Right lobe of liver (tissue), 6 donors: ENCODE measurements around the gene MEX3A. TPM values are rescaled to one million over a fixed set of nuclear protein-coding genes. Genes with fewer than 3 reads are reported as not detected.

Experiments
- ATAC-seq, 4 donors: fragments of 200-7000 bp; cut with Tn5 transposase; one replicate each; pipeline ENCODE4 v1.9.1; 2020; ENCODE audit warnings: mild to moderate bottlenecking in 4 of 4, moderate library complexity in 4 of 4
- DNase-seq, 3 donors: peaks; one replicate each; pipeline ENCODE4 v3.0.0-alpha.2; 2020
- H3K27ac ChIP-seq, 3 donors: fragments of 200-600 bp; one replicate each; pipeline ENCODE4 v1.8.0; 2022
- H3K27me3 ChIP-seq, 2 donors: fragments of 200-600 bp; one replicate each; pipeline ENCODE4 v1.8.0; 2022
- H3K36me3 ChIP-seq, 4 donors: fragments of 200-600 bp; sonication (generic) in 1 of 4; one replicate each; pipeline versions ENCODE4 v1.5.1 to v1.8.0; 2017 to 2022; ENCODE audit warnings: control low read depth in 1 of 4
- H3K4me1 ChIP-seq, 4 donors: fragments of 200-600 bp; sonication (generic) in 1 of 4; one replicate each; pipeline versions ENCODE4 v1.5.1 to v1.8.0; 2017 to 2022; ENCODE audit warnings: control low read depth in 1 of 4
- H3K4me3 ChIP-seq, 3 donors: fragments of 200-600 bp; one replicate each; pipeline ENCODE4 v1.8.0; 2022
- H3K9me3 ChIP-seq, 4 donors: fragments of 200-600 bp; sonication (generic) in 1 of 4; one replicate each; pipeline versions ENCODE4 v1.5.1 to v1.8.0; 2017 to 2022; ENCODE audit warnings: control low read depth in 1 of 4
- POLR2A ChIP-seq: fragments of 450-650 bp; IDR thresholded peaks from one replicate; pipeline ENCODE4 v1.6.1; 2017; ENCODE audit warnings: antibody characterized with exemption, mild to moderate bottlenecking
- WGBS: methylation state at CpG from one replicate; pipeline ENCODE4 v1.1.6; 2018; ENCODE audit warnings: low coverage, low lambda C conversion rate; ENCODE audit not compliant: insufficient coverage; ENCODE audit errors: missing lambda C conversion rate; 5-methylcytosine and 5-hydroxymethylcytosine counted together
- intact Hi-C, 2 donors: fragments of 100-400 bp; cut with DNase I; formaldehyde crosslinking; loops; one replicate each; pipeline versions ENCODE4 v1.11.2 to v1.14.1; 2022
- total RNA-seq, 6 experiments: library from RNA; depleted of rRNA in 2 of 6; stranded (reverse); fragments of >200 nt in 2 of 6; fragmentation: NEBNext Ultra II Directional in 3 of 6; extraction: Animal tissue kit (Norgen Biotek cat#: 25700) in 3 of 6; gene quantifications; one replicate each; pipeline versions ENCODE4 v1.1.0 to v1.2.4, GENCODE V29; 2016 to 2023
- TF ChIP-seq, protein P1 (sequence below), 4 donors: fragments of 200-600 bp in 3 of 4; fragments of 450-650 bp in 1 of 4; IDR thresholded peaks; one replicate each; pipeline versions ENCODE4 v1.5.1 to v1.8.0; 2016 to 2022; ENCODE audit warnings: antibody characterized with exemption in 4 of 4, mild to moderate bottlenecking in 2 of 4
- donor health status: DM: no; HTN: yes; CAD: no.
- donor health status: DM: no; HTN: no; CAD: no.
- donor health status: DM: no; HTN: no; CAD: no.
- donor health status: DM: no; HTN: yes; CAD: no.
- donor health status: DM: no; HTN: yes; CAD: no.

Gene MEX3A
- total RNA-seq, 6 experiments from 2014 or later, result 0.35 to 1.4 (median 0.83) TPM

- WGBS, result 81% methylated on average over 7 of the region's 10 CpGs
- H3K27ac ChIP-seq, result no peak overlapping the region
- H3K9me3 ChIP-seq, result no peaks in the 10 kb centered on the region
- H3K27me3 ChIP-seq, result no peaks in the 10 kb centered on the region
- intact Hi-C loops, result no loop called here
- peaks cover 0 to 14% (median 6%) of the 10 kb centered on the region in 4 donors for H3K4me1 ChIP-seq
- DNase-seq (no peak), ATAC-seq (no peak)
- no peak overlapping the region for H3K4me3 ChIP-seq
- H3K36me3 ChIP-seq, result no peaks in the 10 kb centered on the region
- TF ChIP-seq, protein P1, sequence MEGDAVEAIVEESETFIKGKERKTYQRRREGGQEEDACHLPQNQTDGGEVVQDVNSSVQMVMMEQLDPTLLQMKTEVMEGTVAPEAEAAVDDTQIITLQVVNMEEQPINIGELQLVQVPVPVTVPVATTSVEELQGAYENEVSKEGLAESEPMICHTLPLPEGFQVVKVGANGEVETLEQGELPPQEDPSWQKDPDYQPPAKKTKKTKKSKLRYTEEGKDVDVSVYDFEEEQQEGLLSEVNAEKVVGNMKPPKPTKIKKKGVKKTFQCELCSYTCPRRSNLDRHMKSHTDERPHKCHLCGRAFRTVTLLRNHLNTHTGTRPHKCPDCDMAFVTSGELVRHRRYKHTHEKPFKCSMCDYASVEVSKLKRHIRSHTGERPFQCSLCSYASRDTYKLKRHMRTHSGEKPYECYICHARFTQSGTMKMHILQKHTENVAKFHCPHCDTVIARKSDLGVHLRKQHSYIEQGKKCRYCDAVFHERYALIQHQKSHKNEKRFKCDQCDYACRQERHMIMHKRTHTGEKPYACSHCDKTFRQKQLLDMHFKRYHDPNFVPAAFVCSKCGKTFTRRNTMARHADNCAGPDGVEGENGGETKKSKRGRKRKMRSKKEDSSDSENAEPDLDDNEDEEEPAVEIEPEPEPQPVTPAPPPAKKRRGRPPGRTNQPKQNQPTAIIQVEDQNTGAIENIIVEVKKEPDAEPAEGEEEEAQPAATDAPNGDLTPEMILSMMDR (IDR thresholded peaks at IDR 0.05), result no peak
- TF ChIP-seq POLR2A, result no peak
Measured at GRCh38 chr1:156112276-156113137, 30.2 kb upstream of the MEX3A start.

GRCh38 chr1:156111355-156111962, 29.2 kb upstream of the MEX3A start:
- H3K4me1 ChIP-seq, result peaks cover 0 to 6% (median under 1%) of the 10 kb centered on the region in 4 donors
- no peaks in the 10 kb centered on the region for H3K36me3 ChIP-seq
- TF ChIP-seq POLR2A, result no peak
- TF ChIP-seq, protein P1 (IDR thresholded peaks at IDR 0.05), result no peak
- no peak overlapping the region for H3K4me3 ChIP-seq
- no peaks in the 10 kb centered on the region for H3K9me3 ChIP-seq
- H3K27me3 ChIP-seq, result no peaks in the 10 kb centered on the region
- H3K27ac ChIP-seq, result no peak overlapping the region
- WGBS, result 80% methylated on average over 4 of the region's 4 CpGs
- ATAC-seq, result no peak
- no peak for DNase-seq
- intact Hi-C loops, result no loop called here

DNA sequence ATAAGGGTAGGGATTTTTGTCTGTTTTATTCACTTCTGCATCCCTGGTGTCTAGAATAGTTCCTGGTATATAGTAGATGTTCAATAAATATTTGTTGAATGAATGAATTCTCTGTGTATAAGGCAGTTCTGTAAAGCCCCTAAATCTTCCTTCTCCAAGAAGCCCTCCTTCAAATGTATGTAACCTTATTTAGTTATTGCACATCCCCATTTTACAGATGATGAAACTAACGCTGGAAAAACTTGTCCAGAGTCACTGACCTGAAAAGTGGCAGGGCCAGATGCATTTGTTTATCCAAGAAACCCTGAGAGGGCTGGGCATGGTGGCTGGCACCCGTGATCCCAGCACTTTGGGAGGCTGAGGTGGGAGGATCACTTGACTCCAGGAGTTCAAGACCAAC, 28.0 kb upstream of the MEX3A start:
- intact Hi-C loops, result no loop called here
- no peaks in the 10 kb centered on the region for H3K9me3 ChIP-seq
- H3K4me1 ChIP-seq, result peaks cover 0 to 10% (median 3%) of the 10 kb centered on the region in 4 donors
- H3K27ac ChIP-seq, result no peak overlapping the region
- H3K36me3 ChIP-seq, result no peaks in the 10 kb centered on the region
- DNase-seq (no peak), ATAC-seq (no peak)
- no peak overlapping the region for H3K4me3 ChIP-seq
- H3K27me3 ChIP-seq, result no peaks in the 10 kb centered on the region
- no peak for TF ChIP-seq POLR2A
- TF ChIP-seq, protein P1 (IDR thresholded peaks at IDR 0.05), result no peak
- 40% methylated on average over 1 of the region's 2 CpGs for WGBS

GRCh38 chr1:156108664-156109241, 26.5 kb upstream of the MEX3A start:
- ATAC-seq, result no peak
- Histone ChIP-seq H3K27ac (no peak overlapping the region), H3K4me3 (no peak overlapping the region), H3K36me3 (no peaks in the 10 kb centered on the region), H3K27me3 (no peaks in the 10 kb centered on the region), H3K9me3 (no peaks in the 10 kb centered on the region), H3K4me1 (peaks cover 0 to 7% (median 3%) of the 10 kb centered on the region in 4 donors)
- TF ChIP-seq, protein P1 (IDR thresholded peaks at IDR 0.05), result no peak
- TF ChIP-seq POLR2A, result no peak
- 84% methylated on average over 5 of the region's 6 CpGs for WGBS
- intact Hi-C loops, result no loop called here
- DNase-seq, result no peak
